Putamen (tissue), 1 donor: ENCODE results near the gene PPP1R8.

Experiments
- DNase-seq: peaks from one replicate; pipeline ENCODE4 v3.0.0-alpha.2; 2016; ENCODE audit warnings: low spot score

Gene PPP1R8

GRCh38 chr1:27894521-27894920 is 63.9 kb downstream of the PPP1R8 start:
- no peak for DNase-seq
